NCI-H1694 treated with DMSO at 0.1 percent for 48 hours (cell line): ENCODE data around the gene COL26A1.

Experiments used
- DNase-seq: peaks from one replicate; lab custom pipeline; 2025; lab: John Stamatoyannopoulos, UW

COL26A1 gene

GRCh38 chr7:101373812-101374614, 11.3 kb downstream of the COL26A1 start:
- DNase-seq: no peak

DNA sequence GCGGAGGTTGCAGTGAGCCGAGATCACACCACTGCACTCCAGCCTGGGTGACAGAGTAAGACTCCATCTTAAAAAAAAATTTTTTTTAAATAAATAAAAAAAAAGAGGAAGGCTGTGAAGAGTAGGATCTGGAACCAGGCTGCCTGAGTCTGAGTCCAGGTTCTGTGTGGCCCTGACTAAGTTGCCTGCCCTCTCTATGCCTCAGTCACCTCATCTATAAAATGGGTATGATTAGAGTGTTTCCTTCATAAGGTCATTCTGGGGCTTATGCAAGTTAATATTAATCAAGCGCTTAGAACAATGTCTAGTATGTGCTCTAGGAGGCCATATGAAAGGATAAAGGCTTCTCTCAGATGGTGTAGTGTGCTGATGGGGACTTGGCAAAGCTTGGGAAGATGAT, 12.3 kb downstream of the COL26A1 start:
- DNase-seq: no peak

- DNase-seq: no peak
Observed at GRCh38 chr7:101376601-101377000, 13.9 kb downstream of the COL26A1 start.

- no peak for DNase-seq
Observed at GRCh38 chr7:101377189-101377736, 14.6 kb downstream of the COL26A1 start.

- DNase-seq: no peak
Observed at GRCh38 chr7:101378751-101379174, 16.1 kb downstream of the COL26A1 start.

DNA sequence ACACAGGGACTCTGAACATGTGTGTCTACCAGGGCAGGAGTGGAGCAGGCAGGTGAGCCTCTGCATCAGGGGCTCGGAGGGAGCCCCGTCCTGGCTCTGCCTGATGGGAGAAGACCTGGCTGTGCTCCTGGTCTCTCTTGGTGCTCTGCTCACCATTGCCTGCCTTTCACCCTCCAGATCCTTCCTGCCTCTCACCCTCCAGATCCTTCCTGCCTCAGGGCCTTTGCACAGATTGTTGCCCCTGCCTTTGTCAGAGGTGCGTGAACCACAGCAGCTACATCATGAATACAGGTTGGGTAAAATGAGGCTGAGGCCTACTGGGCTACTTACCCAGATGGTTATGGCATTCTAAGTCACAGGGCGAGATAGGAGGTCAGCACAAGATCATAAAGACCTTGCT, 16.6 kb downstream of the COL26A1 start:
- DNase-seq: no peak

DNA sequence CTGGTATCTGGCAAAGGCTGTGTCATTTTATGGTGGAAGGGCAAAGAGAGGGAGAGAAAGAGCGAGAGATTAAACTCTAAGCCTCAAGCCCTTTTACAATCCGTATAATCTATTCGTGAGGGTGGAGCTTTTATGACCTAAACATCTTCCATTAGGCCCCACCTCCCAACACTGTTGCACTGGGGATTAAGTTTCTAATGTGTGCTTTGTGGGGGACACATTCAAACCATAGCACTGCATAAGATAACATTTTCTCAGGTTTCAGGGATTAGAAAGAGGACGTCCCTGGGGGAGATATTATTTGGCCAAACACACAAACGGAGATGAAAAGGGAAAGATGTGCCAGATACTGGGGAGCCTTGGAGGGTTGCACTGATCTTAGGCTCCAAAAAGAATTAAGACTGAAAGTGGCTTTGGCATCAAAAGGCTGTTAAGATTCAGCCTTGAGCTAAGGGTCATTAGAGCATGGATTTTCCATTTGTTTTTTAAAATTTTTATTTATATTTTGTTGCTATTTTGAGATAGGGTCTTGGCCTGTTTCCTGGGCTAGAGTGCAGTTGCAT, 19.0 kb downstream of the COL26A1 start:
- no peak for DNase-seq

DNA sequence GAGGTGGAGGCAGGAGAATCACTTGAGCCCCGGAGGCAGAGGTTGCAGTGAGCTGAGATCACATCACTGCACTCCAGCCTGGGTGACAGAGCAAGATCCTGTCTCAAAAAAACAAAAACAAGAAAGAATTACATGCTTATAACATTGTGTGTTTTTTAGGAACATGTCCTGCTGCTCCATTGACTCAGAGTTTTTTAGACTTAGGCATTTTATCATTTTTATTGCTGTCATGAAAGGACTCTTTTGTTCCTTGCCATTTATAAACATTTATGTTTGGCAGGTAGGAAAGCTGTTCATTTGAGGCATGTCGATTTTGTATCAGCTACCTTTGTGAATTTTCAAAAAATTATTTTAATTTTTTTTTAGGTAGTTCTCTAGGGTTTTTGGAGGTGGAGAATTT, 20.3 kb downstream of the COL26A1 start:
- no peak for DNase-seq

- DNase-seq: no peak
Observed at GRCh38 chr7:101386177-101386557, 23.5 kb downstream of the COL26A1 start.

GRCh38 chr7:101386558-101387231, 24.0 kb downstream of the COL26A1 start:
- DNase-seq: no peak

DNA sequence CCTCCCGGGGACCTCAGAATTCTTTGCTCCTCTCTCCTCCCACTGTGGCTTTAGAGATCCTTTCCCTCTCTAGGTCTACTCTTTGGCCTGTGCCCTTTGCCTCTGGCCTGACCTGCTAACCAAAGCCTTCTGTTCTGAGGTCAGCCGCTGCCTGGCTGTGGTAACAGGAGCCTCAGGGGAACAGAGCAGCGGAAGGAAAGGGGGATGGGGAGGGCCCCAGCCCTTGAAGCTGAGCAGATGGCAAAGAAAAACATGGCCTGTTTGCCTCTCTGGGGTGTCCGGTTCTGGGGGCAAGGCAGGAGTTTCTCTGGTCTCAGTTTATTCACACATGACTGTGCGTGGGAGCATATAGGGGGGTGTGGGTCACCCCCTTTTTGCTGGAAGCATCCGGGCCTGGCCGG, 28.2 kb downstream of the COL26A1 start:
- no peak for DNase-seq

- DNase-seq: no peak
Observed at GRCh38 chr7:101391991-101392390, 29.3 kb downstream of the COL26A1 start.

GRCh38 chr7:101393865-101394264, 31.2 kb downstream of the COL26A1 start:
- DNase-seq: no peak

DNA sequence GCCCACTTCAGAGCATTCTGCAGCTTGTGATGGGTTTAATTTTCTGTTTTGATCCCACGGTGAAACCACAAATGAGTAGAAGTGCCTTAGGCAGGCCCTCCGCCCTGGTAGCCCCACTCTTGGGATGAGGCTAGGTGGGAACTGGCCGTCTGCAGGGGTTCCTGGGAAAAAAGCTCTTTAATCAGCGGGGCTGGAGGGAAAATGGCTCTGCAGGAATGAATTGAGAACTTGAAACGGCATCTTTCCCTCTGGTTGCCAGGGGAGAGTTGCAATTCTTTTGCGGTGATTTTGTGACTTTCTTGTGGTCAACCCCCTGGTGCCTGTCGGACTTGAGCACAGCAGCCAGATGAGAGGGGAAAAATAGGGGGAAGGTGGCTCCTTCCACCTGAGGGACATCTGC, 32.7 kb downstream of the COL26A1 start:
- no peak for DNase-seq

- DNase-seq: no peak
Observed at GRCh38 chr7:101397243-101397642, 34.6 kb downstream of the COL26A1 start.

- no peak for DNase-seq
Observed at GRCh38 chr7:101397770-101398324, 35.2 kb downstream of the COL26A1 start.

DNA sequence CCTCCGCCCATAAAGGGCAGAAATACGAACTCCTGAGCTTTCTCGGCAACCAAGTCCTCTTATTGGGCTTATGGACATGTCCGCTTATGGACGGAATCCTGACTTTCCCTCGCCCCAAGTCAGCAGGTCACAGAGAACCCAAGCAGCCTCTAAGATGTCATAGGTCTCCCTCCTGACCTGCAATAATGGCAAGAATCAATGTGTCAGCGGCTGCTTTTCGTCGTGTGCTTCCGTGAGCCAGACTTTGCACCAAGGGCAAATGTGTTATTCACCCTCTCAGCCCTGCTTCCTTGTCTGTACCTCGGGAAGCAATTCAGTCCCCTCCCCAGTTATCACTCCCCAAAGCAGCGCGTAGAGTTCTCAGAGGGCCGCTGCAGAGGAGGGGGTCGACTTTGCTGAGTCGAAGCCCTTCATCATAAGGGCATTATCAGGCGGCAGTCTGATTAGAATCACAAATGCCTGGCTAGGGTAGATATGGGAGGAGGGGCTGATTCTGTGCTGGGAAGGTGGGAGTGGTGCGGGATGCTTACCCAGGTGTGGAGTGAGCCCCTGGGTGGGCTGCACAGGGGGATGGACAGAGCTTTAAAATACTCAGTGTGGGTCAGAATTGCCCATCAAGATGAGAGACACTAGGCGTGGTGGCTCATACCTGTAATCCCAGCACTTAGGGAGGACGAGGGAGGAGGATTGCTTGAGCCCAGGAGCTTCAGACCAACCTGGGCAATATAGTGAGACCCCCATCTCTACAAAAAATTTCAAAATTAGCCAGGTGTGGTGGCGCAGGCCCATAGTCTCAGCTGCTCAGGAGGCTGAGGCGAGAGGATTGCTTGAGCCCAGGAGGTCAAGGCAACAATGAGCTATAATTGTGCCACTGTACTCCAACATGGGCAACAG, 36.0 kb downstream of the COL26A1 start:
- DNase-seq: no peak

DNA sequence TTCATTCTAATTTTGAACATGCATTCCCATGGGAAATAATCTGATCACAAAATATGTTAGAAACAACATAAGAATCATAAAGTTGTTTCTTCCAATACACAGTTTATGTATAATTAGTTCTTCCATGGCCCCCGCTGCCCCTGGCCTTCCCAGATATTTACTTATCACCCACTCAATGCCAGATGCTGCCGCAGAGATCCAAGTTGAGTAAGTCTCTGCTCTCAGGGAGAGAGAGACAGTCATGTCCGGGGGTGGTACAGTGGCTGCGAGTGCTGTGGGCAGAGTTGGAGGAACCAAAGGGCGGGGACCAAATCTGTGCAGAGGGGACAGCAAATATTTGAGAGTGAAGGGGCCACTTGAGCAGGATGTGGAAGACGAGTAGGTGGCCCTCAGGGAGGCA, 37.1 kb downstream of the COL26A1 start:
- no peak for DNase-seq

DNA sequence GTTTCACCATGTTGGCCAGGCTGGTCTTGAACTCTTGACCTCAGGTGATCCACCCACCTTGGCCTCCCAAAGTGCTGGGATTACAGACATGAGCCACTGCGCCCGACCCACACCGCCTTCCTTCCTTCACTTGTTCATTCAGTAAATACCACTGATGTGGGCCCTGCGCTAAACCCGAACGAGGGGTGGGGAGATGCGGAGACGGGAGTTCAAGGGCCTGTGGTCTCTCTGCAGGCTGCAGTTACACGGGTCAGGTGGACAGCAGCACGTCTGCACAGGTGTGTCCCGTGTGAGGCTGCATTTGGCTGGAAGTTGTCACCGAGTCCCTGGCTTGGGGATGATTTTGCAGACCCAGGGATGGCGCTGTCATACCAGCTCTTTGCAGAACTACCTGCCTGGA, 38.1 kb downstream of the COL26A1 start:
- DNase-seq: no peak

DNA sequence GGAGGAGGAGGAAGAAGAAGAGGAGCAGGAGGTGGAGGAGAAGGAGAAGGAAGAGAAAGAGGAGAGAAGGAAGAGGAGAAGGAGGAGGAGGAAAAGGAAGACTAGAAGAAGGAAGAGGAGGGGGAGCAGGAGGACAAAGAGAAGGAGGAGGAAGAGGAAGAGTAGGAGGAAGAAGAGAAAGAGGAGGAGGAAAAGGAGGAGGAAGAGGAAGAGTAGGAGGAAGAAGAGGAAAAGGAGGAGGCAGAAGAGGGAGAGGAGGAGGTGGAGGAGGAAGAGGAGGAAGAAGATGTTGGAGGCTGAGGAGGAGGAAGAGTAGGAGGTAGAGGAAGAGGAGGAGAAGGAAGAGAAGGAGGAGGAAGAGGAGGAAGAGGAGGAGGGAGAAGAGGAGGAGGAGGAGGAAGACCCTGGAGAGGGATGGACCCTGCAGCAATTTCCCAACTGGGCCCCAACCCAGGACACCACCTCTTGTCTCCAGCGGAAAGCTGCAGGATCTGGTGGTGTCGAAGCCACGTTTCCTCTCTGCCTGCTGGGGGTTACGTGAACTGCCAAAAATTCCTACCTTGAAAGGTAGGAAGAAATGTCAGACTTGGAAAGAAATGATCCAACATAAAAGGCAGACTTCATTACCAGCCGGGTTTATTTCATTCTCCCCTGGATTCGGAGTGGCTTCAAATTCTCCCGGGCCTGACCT, 38.9 kb downstream of the COL26A1 start:
- no peak for DNase-seq
